WTC11 (cell line): ENCODE results near the gene ARMC8. TPM values are rescaled to one million over a fixed set of nuclear protein-coding genes. Genes with fewer than 3 reads are reported as not detected.

ENCODE experiments used
- CBFB ChIP-seq: sonication (generic); formaldehyde crosslinking; IDR thresholded peaks from 2 replicates; pipeline ENCODE4 v1.8.1; 2022; ENCODE audit warnings: mild to moderate bottlenecking, low read depth, missing genetic modification reagents
- CTCF ChIP-seq: fragments of 200-600 bp; IDR thresholded peaks from 2 replicates; pipeline ENCODE4 v1.8.0; 2022; ENCODE audit warnings: antibody characterized with exemption
- ETV6 ChIP-seq: sonication (generic); formaldehyde crosslinking; IDR thresholded peaks from 2 replicates; pipeline ENCODE4 v1.8.1; 2022; ENCODE audit warnings: mild to moderate bottlenecking, missing genetic modification reagents
- FOXK1 ChIP-seq: sonication (generic); formaldehyde crosslinking; IDR thresholded peaks from 2 replicates; pipeline ENCODE4 v1.8.0; 2022; ENCODE audit warnings: mild to moderate bottlenecking, moderate library complexity, missing genetic modification reagents
- GABPB1 ChIP-seq: sonication (generic); formaldehyde crosslinking; IDR thresholded peaks from 2 replicates; pipeline ENCODE4 v1.8.1; 2023; ENCODE audit warnings: mild to moderate bottlenecking, missing genetic modification reagents
- IRF2 ChIP-seq: sonication (generic); formaldehyde crosslinking; IDR thresholded peaks from 2 replicates; pipeline ENCODE4 v1.8.0; 2022; ENCODE audit warnings: low read depth, missing genetic modification reagents, borderline replicate concordance
- JAZF1 ChIP-seq: fragments of 250-450 bp; sonication (Bioruptor Pico); IDR thresholded peaks from 2 replicates; pipeline ENCODE4 v1.9.0; 2021; ENCODE audit warnings: moderate library complexity, mild to moderate bottlenecking, inconsistent platforms
- JUN ChIP-seq: sonication (generic); formaldehyde crosslinking; IDR thresholded peaks from 2 replicates; pipeline ENCODE4 v1.8.0; 2023; ENCODE audit warnings: mild to moderate bottlenecking, missing genetic modification reagents
- KAT7 ChIP-seq: sonication (generic); formaldehyde crosslinking; IDR thresholded peaks from 2 replicates; pipeline ENCODE4 v1.8.1; 2023; ENCODE audit warnings: missing genetic modification reagents, mild to moderate bottlenecking, borderline replicate concordance
- MAX ChIP-seq: sonication (generic); formaldehyde crosslinking; IDR thresholded peaks from 2 replicates; pipeline ENCODE4 v1.8.0; 2022; ENCODE audit warnings: mild to moderate bottlenecking, missing genetic modification reagents
- MLX ChIP-seq: sonication (generic); formaldehyde crosslinking; IDR thresholded peaks from 2 replicates; pipeline ENCODE4 v1.8.1; 2023; ENCODE audit warnings: mild to moderate bottlenecking, missing genetic modification reagents, moderate library complexity
- MXD4 ChIP-seq: fragments of 250-450 bp; sonication (Bioruptor Pico); IDR thresholded peaks from 2 replicates; pipeline ENCODE4 v1.8.0; 2021; ENCODE audit warnings: mild to moderate bottlenecking, moderate library complexity, borderline replicate concordance
- NFE2L1 ChIP-seq: sonication (generic); formaldehyde crosslinking; IDR thresholded peaks from 2 replicates; pipeline ENCODE4 v1.8.1; 2023; ENCODE audit warnings: missing genetic modification reagents
- NFYB ChIP-seq: sonication (generic); formaldehyde crosslinking; conservative IDR thresholded peaks from 2 replicates; pipeline ENCODE4 v1.8.0; 2022; ENCODE audit warnings: low read depth, missing genetic modification reagents
- NR3C1 ChIP-seq: sonication (generic); formaldehyde crosslinking; conservative IDR thresholded peaks from 2 replicates; pipeline ENCODE4 v1.8.1; 2023; ENCODE audit warnings: low read depth, mild to moderate bottlenecking, missing genetic modification reagents
- PRDM15 ChIP-seq: sonication (generic); formaldehyde crosslinking; IDR thresholded peaks from 2 replicates; pipeline ENCODE4 v1.8.0; 2022; ENCODE audit warnings: missing genetic modification reagents
- PREB ChIP-seq: sonication (generic); formaldehyde crosslinking; IDR thresholded peaks from 2 replicates; pipeline ENCODE4 v1.8.1; 2022; ENCODE audit warnings: mild to moderate bottlenecking, missing genetic modification reagents, moderate library complexity, borderline replicate concordance
- PRRX2 ChIP-seq: fragments of 250-450 bp; sonication (Bioruptor Pico); IDR thresholded peaks from 2 replicates; pipeline ENCODE4 v1.8.0; 2021; ENCODE audit warnings: mild to moderate bottlenecking
- RORB ChIP-seq: fragments of 250-450 bp; sonication (Bioruptor Pico); IDR thresholded peaks from 2 replicates; pipeline ENCODE4 v1.9.0; 2021; ENCODE audit warnings: mild to moderate bottlenecking
- SOX15 ChIP-seq: fragments of 250-450 bp; sonication (Bioruptor Pico); IDR thresholded peaks from 2 replicates; pipeline ENCODE4 v1.9.0; 2021; ENCODE audit warnings: mild to moderate bottlenecking
- TCF7 ChIP-seq: sonication (generic); formaldehyde crosslinking; IDR thresholded peaks from 2 replicates; pipeline ENCODE4 v1.8.0; 2022; ENCODE audit warnings: mild to moderate bottlenecking, low read depth, missing genetic modification reagents, moderate library complexity
- ZBTB21 ChIP-seq: sonication (generic); formaldehyde crosslinking; IDR thresholded peaks from 2 replicates; pipeline ENCODE4 v1.8.1; 2023; ENCODE audit warnings: mild to moderate bottlenecking, missing genetic modification reagents, borderline replicate concordance
- ZNF671 ChIP-seq: fragments of 250-450 bp; sonication (Bioruptor Pico); IDR thresholded peaks from 2 replicates; pipeline ENCODE4 v1.8.0; 2021; ENCODE audit warnings: mild to moderate bottlenecking
- total RNA-seq: library from RNA; stranded (reverse); gene quantifications from 3 replicates; pipeline ENCODE4 v1.2.3, GENCODE V29; 2021
- TF ChIP-seq, protein P1 (sequence below): fragments of 250-450 bp; sonication (Bioruptor Pico); IDR thresholded peaks from 2 replicates; pipeline ENCODE4 v1.9.0; 2021; ENCODE audit warnings: moderate library complexity, mild to moderate bottlenecking, inconsistent platforms, borderline replicate concordance
- TF ChIP-seq, protein P2 (sequence below): sonication (generic); formaldehyde crosslinking; IDR thresholded peaks from 2 replicates; pipeline ENCODE4 v1.8.0; 2022; ENCODE audit warnings: mild to moderate bottlenecking, missing genetic modification reagents
- TF ChIP-seq, protein P3 (sequence below): sonication (generic); formaldehyde crosslinking; IDR thresholded peaks from 2 replicates; pipeline ENCODE4 v1.8.1; 2022; ENCODE audit warnings: low read depth, mild to moderate bottlenecking, moderate library complexity, missing genetic modification reagents, borderline replicate concordance
- TF ChIP-seq, protein P4 (sequence below): sonication (generic); formaldehyde crosslinking; conservative IDR thresholded peaks from 2 replicates; pipeline ENCODE4 v1.8.1; 2022; ENCODE audit warnings: mild to moderate bottlenecking, missing genetic modification reagents

The ARMC8 gene
- total RNA-seq, 1 experiment from 2014 or later, result 44.9 TPM

DNA sequence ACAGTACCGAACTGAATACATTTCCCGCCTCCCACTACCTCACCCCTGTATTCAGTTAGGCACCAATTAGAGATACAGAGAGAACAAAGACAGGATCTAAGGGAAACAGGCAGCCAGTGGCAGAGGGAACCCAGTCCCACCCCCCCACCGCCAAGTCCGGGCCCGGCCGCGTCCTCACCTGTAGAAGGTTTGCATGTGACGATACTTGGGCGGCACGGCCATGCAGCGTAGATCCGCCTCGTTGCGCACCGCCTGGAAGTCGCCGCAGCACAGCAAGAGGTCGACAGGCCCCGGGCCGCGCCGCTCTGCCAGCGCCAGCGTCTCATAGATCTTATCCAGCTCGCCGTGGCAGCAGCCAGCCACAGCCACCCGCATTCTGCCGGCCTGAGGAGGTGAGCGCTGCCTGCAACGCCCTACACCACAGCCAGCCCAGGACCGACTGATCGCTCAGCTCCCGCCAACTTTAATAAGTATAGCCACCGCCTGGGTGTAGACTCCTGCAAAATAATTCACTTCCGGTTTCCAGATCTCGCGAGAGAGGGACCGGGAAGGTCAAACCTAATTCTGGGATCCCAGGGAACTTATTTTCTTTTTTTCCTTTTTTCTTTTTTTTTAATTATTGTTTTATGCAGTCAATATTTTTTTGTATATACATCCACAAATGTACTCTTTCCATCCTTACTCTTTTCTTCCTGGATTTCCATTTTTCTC is 12.5 kb upstream of the ARMC8 start, which contains the start of gene DBR1 (continued):
- TF ChIP-seq PREB (CRISPR knock-in tag) (no peak), PRRX2 (no peak), FOXK1 (CRISPR knock-in tag) (0 out of 2 replicates have a peak, but pooled peaks have one; percentile 7), MXD4 (no peak), CBFB (CRISPR knock-in tag) (no peak), MAX (CRISPR knock-in tag) (peak; percentile 70), GABPB1 (peak; percentile 48; the same call in 1 of the 2 replicates), ZBTB21 (CRISPR knock-in tag) (no peak; the same call in 1 of the 2 replicates), ETV6 (0 out of 2 replicates have a peak, but pooled peaks have one; percentile 38), MLX (CRISPR knock-in tag) (no peak), NFE2L1 (CRISPR knock-in tag) (no peak), IRF2 (no peak), JAZF1 (CRISPR knock-in tag) (no peak), ZNF671 (CRISPR knock-in tag) (no peak), CTCF (no peak), NR3C1 (CRISPR knock-in tag) (no peak), SOX15 (CRISPR knock-in tag) (no peak), JUN (CRISPR knock-in tag) (no peak), RORB (CRISPR knock-in tag) (no peak), KAT7 (no peak), TCF7 (CRISPR knock-in tag) (no peak), NFYB (CRISPR knock-in tag) (no peak), PRDM15 (CRISPR knock-in tag) (no peak)
- TF ChIP-seq, protein P1, sequence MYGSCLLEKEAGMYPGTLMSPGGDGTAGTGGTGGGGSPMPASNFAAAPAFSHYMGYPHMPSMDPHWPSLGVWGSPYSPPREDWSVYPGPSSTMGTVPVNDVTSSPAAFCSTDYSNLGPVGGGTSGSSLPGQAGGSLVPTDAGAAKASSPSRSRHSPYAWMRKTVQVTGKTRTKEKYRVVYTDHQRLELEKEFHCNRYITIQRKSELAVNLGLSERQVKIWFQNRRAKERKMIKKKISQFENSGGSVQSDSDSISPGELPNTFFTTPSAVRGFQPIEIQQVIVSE (CRISPR knock-in tag), result no peak
- TF ChIP-seq, protein P2, sequence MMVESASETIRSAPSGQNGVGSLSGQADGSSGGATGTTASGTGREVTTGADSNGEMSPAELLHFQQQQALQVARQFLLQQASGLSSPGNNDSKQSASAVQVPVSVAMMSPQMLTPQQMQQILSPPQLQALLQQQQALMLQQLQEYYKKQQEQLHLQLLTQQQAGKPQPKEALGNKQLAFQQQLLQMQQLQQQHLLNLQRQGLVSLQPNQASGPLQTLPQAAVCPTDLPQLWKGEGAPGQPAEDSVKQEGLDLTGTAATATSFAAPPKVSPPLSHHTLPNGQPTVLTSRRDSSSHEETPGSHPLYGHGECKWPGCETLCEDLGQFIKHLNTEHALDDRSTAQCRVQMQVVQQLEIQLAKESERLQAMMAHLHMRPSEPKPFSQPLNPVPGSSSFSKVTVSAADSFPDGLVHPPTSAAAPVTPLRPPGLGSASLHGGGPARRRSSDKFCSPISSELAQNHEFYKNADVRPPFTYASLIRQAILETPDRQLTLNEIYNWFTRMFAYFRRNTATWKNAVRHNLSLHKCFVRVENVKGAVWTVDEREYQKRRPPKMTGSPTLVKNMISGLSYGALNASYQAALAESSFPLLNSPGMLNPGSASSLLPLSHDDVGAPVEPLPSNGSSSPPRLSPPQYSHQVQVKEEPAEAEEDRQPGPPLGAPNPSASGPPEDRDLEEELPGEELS (CRISPR knock-in tag), result 0 out of 2 replicates have a peak, but pooled peaks have one; percentile 17
- TF ChIP-seq, protein P3, sequence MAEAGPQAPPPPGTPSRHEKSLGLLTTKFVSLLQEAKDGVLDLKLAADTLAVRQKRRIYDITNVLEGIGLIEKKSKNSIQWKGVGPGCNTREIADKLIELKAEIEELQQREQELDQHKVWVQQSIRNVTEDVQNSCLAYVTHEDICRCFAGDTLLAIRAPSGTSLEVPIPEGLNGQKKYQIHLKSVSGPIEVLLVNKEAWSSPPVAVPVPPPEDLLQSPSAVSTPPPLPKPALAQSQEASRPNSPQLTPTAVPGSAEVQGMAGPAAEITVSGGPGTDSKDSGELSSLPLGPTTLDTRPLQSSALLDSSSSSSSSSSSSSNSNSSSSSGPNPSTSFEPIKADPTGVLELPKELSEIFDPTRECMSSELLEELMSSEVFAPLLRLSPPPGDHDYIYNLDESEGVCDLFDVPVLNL (CRISPR knock-in tag), result no peak
- TF ChIP-seq, protein P4, sequence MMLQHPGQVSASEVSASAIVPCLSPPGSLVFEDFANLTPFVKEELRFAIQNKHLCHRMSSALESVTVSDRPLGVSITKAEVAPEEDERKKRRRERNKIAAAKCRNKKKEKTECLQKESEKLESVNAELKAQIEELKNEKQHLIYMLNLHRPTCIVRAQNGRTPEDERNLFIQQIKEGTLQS (CRISPR knock-in tag), result no peak
